ENCODE measurements around the gene TMEM233. TPM values are rescaled to one million over a fixed set of nuclear protein-coding genes. Genes with fewer than 3 reads are reported as not detected.

TMEM233 gene
- under 0.01 TPM in 1 of 2 replicates, not detected in the other for total RNA-seq

DNA sequence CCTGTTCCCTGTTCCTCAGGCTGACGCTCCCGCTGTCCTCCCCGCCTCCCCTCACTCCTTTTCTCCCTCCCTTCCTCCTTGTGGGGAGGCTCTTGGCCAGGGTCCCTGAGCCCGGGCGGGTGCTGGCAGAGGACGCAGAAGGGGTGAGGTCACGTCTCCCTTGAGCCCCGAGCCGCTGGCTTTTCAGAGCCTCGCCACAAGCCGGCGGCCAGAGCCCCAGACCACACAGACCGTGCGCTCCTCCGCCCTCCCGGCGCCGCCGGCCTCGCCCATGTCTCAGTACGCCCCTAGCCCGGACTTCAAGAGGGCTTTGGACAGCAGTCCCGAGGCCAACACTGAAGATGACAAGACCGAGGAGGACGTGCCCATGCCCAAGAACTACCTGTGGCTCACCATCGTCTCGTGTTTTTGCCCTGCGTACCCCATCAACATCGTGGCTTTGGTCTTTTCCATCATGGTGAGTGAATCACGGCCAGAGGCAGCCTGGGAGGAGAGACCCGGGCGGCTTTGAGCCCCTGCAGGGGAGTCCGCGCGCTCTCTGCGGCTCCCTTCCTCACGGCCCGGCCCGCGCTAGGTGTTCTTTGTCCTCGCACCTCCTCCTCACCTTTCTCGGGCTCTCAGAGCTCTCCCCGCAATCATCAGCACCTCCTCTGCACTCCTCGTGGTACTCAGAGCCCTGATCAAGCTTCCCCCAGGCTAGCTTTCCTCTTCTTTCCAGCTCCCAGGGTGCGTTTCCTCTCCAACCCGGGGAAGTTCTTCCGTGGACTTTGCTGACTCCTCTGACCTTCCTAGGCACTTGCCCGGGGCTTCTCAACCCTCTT is at the start of gene TMEM233:
Gene TMEM233, plus strand, starts transcription at position 197 of the 821 bp plus-strand sequence. Its CDS starts 75 bp downstream, at position 272.

DNA sequence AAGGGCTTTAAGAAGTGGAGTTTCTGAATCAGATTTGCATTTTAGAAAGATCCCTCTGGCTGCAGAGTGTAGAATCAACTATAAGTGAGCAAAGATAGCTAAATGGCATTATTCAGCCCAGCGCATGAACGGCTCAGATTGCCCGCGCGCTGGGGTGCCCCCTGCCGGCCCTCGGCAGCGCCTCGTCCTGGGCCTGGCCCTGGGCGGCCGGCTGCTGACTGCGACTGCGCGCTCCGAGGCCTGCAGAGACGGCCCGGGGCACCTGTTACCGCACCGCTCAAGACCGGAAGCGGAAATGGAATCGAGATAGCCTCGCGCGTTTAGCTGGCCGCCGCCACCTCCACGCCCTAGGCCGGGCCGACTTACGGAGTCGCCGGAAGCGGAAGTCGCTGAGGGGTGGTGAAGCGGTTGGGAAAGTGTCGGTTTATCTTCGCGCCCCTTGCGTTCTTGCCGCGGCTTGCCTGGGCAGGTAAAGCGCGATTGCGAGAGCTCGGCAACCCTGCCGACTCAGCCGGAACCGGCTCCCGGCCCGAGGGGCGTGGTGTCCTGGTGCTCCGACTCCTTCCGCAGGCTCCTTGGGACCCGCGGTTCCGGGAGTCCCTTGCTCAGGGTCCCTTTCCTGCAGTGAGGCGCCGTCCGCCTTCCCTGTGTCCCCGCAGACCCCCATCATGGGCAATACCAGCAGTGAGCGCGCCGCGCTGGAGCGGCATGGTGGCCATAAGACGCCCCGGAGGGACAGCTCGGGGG is 74.2 kb downstream of the TMEM233 start, which contains the start of gene PRKAB1:
Gene PRKAB1, plus strand, starts transcription at position 557 of the 747 bp plus-strand sequence. Its CDS starts 112 bp downstream, at position 669.

Other genes starting within 250 kb of the TMEM233 start
- gene PRKAB1, start 74.4 kb downstream of the TMEM233 start, total RNA-seq: 12.7 and 17.7 TPM in 2 replicates